SW480 (cell line): ENCODE measurements around the gene CNGA3.

Experiments used
- DNase-seq: peaks from one replicate; pipeline ENCODE4 v3.0.0-alpha.2; 2016; ENCODE audit warnings: low spot score

The CNGA3 gene

GRCh38 chr2:98444436-98445176 is 98.3 kb downstream of the CNGA3 start, which contains the start of gene INPP4A:
Gene INPP4A (plus strand): TSS chr2:98444858. CDS start chr2:98520049, 75,191 bp downstream.
- peak; percentile 75 for DNase-seq

- peak; percentile 17 for DNase-seq
Measured at GRCh38 chr2:98445177-98445682, 99.0 kb downstream of the CNGA3 start.

- DNase-seq: peak; percentile 39
Measured at GRCh38 chr2:98445683-98446581, 99.7 kb downstream of the CNGA3 start.

GRCh38 chr2:98446850-98447249 is 100.6 kb downstream of the CNGA3 start:
- no peak for DNase-seq
